Measurements from ENCODE around the gene FBXW8.

Gene FBXW8

DNA sequence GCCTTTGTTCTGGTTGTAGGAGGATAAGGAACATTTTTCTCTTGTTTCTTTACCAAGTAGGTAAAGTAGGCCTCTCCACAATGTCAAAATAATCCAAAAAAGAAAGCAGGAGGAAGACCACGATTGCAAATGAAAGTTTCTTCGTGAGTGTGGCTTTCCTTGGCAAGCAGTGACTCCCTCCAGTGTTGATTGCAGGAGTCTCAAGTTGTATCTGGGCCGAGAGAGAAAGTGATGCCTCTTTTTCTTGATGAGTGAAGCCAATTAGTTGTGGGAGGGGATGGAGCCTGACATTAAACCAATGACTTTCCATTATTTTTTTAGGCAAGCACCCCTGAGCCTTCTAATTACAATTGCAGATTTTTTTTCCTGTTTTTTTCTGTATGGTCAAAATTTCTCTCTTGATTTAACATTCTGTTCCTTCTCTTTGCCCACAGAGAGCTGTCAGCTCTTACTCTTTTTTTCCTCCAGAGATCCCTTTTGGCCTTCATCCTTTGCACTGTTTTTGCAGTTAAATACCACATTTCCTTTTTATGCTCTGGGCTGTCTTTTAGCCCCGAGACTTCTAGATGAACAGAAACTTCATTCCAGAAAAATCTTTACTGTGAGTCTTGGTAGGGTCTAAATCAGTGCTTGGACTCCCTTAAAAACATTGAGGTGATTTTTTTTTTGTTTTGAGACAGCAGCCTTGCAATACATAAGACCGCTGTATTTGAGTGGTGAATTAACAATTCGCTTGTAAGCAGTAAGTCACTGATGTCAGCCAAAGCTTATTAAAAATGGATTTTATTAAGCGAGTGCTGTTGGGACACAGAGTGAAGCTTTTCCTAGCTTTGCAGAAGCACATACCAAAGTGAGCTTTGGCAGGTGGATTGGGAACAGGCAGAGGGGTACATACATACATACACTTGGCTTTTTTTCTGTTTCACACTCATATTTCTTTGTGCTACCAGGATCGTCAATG is 15.8 kb downstream of the FBXW8 start:
- no peak for DNase-seq

DNA sequence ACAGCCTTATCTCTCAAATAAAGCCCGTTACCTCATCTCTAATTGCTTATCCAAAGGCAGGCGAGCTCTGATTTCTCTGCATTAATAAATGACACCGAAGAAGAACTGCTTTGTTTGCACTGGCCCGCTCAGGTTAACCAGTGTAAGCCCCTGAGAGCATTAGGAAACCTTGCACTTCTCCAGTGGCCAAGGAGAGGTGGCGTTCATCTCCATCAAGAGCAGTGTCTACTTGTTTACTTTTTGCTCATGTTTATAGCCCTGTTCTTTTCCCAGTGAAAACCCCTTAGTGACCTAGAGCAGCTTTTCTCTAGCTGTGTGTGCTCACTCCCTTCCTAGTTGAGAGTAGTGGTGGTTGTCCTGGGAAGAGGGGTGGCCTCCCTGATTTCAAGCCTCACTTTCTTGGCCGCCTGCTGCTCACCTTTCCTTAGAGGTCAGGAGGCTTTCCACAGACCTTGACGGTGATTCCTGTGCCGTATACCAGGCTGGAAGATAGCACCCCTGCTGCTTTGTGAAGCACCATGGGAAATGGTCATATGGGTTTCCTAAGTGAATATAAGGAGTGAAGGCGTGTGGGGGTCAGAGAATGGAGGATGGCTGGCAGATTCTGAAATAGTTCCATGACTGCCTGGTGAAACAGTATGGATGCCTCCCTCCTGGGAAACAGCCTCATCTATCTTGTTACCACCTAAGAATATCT is 16.6 kb downstream of the FBXW8 start:
- no peak for DNase-seq

DNA sequence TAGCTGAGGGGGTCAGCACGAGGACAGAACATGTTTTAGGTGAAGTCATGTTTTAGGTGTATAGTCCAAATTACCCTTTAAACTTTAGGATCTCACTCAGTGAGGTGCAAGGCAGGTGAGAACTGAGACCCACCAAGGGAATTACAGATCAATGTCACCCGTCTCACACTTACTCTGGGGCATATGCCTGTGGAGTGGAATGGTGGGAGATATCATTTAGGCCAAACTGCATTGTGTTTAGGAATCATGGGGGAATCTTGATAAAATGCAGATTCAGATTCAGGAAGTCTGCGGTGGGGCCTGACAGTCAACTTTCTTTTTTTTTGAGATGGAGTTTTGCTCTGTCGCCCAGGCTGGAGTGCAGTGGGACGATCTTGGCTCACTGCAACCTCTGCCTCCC is 17.8 kb downstream of the FBXW8 start:
- no peak for DNase-seq

DNA sequence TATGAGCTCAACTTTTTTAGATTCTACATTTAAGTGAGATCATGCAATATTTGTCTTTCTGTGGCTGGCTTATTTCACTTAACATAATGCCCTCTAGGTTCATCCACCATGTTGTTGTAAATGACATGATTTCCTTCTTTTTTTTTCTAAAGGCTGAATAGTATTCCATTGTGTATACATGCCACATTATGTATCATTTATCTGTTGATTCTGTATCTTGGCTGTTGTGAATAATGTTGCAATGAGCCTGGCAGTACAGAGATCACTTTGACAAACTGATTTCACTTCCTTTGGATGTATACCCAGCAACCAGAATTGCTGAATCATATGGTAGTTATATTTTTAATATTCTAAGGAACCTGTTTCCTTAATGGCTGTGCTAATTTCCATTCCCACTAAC is 19.1 kb downstream of the FBXW8 start:
- DNase-seq, result no peak

DNA sequence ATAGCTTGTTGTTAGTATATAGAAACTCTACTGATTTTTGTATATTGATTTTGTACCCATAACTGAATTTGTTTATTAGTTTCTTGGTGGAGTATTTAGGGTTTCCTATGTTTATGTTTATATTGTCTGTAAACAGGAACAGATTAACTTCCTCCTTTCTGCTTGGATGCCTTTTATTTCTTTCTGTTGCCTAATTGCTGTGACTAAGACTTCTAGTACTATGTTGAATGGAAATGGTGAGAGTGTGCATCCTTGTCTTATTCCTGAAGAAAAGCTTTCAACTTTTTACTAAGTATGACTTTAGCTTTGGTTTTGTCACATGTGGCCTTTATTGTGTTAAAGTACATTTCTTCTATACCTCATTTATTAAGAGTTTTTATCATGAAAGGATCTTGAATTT is 20.9 kb downstream of the FBXW8 start:
- DNase-seq, result no peak

DNA sequence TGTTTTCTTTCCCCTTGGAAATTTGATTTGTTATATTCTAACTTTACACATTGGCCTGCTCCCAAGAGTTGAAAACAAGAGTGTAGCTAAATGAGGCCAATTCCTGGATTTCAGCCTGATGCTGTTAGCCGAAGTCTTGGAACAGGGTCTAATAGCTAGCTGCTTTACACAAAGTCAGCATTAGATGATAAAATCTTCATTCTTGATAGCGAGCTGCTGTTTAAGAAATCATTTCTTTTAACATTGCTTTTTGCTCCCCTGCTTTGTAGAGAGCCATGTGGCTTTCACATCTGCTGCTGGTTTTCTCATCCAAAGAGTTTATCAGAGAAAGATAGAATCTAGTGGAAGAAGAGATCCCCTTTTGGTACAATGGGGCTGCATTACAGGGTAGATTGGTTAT is 22.3 kb downstream of the FBXW8 start:
- DNase-seq, result no peak

DNA sequence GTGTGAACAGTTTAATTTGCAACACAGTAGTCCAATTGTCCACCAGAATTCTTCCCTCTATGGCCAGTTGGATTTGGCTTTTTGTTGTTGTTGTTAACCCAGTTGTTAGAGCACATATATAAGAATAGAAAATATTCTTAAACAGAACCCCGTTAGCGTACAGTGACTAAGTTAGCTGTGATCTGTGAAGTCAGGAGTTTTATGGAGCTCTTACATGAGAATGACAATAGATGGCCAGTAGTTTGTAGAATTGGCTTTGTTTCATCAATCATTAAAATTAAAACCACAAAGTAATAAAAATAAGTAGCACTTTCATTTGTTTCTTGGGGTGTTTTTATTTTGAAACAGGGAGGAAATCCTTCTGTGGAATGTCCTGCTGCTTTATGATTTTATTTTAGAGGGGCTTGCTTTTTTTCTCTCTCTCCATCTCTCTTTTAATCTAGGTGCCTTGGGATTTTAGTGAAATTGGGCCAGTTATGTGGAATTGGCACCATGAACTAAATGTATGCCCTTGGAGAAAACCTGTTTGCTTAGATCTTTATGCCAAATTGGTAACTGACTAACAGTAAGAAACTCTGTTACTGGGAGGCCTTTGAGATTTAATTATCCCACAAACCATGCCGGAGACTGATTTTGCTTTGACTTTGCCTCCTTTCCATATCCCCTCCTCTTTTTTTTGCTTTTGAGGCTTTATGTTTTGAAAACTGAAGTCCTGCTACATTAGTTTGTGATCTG is 22.9 kb downstream of the FBXW8 start:
- no peak for DNase-seq

DNA sequence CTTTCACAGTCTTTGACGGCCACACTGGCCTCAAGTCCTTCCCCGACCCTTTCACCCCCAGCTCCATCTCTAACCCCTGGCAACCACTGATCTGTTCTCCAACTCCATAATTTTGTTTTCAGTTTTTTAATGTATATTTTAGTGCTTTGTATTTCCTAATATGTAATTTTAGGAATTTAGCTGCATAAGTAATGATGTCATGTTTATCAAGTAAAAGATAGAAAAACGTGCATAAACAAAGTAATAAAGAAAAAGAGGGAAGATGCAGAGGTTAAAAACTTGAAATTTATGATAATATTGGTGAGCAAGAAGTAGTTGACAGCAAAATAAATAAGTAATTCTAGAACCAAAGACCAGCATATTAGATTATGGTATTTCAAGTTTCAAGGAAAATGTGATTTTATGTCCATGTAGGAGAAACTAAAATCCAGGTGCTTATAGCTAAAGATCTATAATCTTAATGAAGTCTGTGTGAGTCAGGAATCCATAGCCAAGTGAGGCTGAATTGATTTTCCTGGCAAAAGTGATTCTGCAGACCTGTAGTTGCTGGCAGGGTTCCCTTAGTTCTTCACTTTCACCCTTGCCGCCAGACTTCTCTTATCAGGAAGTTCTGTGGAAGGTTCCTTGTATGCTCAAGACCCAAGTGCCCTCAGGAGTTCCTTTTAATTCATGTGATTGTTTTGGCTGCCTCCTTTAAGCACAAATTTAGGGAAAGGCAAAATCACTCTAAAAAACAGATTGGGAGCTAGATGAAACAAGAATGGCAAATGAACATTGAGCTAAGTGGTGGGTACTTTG is 24.4 kb downstream of the FBXW8 start:
- DNase-seq, result no peak

DNA sequence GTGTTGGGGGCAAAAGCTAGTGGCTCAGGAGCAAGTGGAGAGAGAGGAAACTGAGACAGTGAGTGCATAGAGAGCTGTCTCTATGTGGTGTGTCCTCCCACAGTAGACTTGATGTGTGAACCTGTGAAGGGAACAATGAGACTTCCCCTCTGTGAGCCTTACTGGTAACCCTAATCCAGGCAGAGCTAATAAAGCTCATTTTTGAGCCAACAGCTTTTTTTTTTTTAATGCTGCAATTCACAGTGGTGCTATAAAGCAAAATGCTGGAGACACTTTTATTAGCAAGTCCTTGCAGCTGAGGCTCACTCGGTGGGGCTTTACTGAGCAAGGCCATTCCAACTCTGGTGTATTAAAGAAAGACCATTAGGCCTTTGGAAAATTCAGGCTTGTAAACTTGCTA is 26.9 kb downstream of the FBXW8 start:
- DNase-seq, result no peak

DNA sequence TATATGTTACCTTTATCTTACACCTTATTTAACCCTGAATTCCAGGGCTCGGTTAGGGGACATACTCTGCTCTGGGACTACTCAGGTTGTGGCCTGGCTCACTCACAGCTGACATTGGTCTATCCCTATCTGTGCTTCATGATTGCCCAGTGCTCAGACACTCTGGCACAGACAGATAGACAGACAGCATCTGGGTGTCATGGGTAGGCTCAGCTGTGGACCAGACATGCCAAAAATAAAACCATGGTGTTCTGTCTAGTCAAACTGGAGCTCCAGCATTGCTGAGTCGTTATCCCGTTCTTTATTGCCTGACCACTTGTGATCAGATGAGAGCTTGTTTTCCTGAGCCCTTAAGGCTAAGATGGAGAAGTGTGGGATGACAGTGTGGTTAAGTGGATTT is 29.0 kb downstream of the FBXW8 start:
- no peak for DNase-seq

DNA sequence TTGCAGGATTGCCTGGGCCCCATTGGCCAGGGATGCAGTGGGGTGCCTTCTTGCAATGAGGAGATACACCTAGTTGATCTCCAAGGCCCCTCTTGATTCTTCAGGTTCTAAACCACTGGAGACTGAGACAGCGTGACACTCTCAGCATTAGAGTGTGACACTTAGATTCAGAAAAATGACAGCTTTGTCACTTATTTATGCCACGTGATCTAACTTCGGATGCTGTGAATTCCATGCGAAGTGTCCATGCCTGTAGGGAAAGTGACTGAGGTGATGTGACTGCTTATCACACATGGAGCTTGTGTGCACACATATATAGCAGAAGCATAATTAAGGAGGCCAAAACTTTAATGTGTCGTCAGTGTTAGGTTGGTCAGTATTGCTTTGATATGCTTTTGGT is 30.4 kb downstream of the FBXW8 start:
- DNase-seq, result no peak

DNA sequence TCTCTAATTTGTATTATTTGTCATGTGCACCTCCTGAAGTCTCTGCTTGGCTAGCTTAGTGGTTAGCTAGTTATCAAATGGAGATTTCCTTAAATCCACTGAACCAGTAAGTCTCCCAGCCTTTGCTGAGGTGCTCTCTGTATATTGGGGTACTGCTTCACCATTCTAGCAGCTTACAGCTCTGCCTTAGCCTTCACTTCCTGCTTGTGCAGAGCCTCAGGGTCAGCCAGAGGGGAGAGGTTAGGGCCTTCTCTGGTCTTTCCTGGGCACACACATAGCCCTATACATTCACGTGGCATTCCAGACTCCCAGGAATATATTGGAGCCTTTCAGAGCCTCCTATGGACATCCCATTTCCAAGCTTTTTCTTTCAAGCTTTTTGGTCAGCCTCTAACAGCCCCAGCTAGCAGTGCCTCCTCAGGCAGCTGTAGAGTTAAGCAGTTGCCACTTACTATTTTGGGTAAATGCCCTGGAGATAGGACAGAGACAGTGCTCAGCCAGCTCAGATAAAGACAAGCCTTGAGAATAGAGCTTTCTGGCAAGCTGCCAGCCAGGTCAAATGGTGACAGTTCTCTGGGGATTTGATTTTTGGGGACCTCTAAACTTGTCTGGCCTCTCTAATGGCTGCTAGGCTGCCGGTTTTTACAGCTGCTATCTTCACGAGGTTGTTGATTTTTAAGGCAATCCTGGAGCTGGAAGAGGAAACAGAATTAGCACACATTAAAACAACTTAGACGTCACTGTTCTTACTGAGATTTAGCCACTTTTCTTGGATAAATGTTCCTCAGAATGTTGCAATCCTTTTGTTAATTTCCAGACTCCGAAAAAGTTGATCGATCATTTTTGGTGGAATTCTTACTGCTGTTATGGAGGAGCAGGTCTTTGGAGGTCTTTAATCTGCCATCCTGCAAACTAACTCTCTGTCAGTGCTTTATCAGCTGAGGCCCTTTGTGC is 32.9 kb downstream of the FBXW8 start:
- no peak for DNase-seq

DNA sequence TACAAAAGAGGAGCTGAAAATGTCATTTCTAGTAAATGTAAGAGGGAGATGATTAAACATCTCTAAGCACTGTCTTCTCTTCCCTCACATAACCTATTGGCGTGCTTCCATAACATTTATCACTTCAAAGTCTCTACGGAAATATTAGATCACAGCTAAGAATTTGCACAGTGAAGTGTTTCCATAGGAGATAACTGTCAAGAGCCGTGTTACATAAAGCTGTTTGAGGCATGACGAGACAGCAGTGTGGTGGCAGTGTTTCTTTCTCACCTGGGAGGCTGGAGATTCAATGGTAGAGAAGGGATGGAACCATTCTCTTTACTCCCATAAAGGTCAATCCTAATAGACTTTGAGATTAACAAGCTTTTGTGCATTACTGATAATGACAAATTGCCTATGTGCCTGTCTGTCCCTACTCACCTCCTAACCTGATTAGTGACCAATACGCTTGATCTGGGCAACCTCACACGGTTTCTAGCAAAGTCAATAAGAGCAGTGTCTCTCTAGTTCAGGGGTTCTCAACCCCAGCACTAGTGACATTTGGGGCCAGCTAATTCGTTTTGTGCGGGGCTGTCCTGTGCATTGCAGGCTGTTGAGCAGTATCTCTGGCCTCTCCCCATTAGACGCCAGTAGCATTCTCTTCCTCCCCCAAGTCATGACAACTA is 35.3 kb downstream of the FBXW8 start:
- no peak for DNase-seq

DNA sequence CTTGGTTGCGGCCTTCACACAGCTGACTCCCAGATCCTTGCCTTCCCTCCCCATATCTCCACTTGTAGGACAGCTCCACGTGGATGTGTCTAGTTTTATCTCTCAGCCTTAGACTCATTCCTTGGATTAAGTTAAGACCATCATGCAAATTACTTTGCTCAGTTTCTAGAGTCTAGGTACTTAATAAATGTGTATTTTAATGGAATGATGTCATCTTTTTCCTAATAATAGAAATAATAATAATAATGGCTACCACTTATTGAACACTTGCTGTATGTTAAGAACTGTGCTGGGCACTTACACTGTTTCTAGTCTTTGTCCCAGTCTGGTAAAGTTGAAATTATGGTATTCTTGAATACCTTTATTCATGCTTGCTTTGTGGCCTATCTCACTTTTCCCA is 37.5 kb downstream of the FBXW8 start:
- no peak for DNase-seq

DNA sequence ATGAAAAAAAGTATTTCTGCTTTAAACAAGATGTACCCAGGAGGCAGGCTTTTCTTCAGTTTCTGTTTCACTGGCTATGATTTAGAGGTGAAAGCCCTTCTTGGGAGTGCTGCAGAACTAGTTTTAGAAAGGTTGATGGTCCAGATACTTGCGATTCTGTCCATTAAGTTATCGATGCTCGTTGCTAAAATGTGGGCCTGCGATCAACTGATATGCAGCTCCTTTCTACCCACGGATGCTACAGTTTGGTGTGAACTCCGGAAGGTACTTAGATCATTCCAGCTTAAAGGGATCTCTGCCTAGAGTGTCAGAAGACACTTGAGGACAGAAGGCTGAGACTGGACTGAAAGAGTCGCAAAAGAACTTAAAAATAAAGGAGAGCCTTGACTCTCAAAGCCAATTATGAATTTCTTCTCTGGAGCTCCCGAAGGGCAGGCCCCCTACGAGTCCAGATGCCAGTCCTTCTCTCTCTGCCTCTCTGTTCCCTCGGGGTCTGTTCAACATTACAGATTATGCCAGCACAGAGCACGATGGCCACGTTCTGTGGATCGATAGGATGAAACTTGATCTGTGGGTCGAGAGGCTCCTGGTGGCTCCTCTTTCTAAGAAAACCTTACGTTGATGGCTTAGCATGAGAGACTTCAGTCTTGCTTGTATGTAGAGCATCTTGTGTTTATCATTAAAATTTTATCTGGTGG is 40.0 kb downstream of the FBXW8 start:
- no peak for DNase-seq

DNA sequence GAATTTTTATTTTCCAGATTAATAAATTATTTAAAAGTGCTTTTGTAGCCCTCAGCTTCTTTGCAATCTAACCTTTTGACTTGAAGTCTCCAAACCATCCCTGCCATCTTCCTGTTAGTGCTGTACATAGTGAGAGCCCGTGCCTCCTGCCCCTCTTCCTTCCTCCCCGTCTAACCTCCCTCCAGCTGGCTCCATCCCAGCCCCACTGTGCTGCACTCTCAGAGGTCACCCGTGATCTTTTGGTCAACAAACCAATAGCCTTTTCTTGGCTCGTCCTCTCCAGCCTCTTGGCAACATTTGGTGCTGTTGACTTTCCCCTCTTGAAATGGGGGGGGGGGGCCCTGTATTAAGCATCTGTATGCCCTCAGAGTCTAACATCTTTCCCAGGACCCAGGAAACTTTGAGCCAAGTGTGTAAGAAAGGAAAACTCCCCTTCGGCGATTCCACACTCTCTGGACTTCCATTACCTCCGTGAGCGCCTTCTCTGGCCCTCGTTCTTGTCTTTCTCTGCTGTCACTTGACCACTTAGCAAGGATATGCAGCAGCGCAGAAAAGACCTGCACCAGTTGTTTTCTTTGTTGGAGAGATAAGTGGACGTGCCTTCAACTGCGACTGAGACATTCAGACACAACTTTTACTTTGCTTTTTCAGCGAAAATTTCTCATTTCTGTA is 44.1 kb downstream of the FBXW8 start:
- no peak for DNase-seq

DNA sequence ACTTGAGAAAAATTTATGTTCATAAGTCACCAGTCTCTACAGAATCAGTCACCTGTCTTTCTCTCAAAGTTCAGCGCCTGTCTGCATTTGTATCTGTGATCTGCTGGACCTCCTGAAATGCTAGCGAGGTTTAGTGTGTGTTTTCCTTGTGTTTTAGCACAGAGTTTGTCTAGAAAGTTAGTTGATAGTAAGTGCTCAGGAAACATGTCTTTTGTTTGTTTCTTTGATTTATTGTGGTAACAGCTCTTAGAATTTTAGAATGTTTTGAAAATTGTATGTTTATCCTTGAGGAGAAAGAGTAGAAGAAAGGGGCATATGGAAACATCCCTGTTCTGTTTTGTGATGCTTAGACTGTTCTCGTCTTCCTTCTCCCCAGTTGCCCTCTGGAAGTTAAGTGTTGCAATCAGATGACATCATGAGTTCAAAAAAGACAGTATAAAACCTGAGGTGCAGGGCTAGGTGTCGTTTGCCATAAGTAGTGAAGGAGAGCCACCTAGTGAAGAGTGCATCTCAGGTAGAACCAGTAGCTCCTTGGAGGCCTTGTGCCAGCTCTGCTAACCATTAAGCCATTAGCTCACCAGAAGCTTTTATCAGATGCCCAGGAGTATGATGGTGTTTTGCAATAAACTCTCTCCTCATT is 44.8 kb downstream of the FBXW8 start:
- no peak for DNase-seq

DNA sequence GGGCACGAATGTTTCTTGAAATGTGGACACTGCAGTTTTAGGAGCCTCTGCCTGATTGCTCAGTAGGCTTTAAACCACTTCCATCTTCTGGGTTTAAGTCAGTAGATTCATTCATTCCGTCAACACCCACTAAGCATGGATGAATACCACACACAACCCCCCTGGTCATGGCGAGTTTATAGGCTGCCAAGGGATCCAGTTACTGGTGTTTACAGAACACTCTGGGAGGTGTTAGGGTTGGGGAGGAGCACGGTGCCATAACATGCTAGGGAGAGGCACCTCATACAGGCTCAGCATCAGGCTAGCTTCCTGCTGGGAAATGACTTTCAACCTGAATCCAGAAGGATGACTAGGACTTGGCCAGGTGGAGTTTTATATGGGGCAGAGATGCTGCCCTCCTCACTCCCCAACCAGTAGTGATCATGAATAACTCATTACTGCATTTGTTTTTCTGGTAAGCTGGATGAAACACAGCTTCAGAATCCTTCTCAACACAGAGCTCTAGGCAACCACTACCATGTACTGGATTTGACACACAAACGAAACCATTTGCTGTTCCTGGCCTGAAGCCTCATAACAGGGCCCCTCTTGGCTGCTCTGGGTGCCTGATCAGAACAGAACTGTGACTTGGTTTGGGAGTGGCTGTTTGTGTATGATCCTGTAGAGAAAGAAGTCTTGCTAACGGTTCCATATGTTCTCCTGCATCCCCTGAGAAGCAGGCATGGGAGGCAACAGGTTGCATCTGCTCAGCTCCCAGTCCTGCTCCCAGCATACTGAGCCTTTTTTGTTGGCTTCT is 47.9 kb downstream of the FBXW8 start:
- no peak for DNase-seq
